GM12878 (cell line): Measurements from ENCODE around the gene IGLL1. TPM values are rescaled to one million over a fixed set of nuclear protein-coding genes. Genes with fewer than 3 reads are reported as not detected.

Experiments
- ATAC-seq: fragments of 200-7000 bp; cut with Tn5 transposase; 3 replicates; pipeline ENCODE4 v1.9.1; 2020; ENCODE audit warnings: mild to moderate bottlenecking, moderate library complexity
- BruUV-seq: library from RNA; stranded (reverse); fragments of 400-500 nt; replicated peaks from 2 replicates; lab custom pipeline; 2021; lab: Mats Ljungman, UMichigan
- CTCF ChIA-PET: fragments of 300-600 bp; sonication (Branson Sonifier 250); formaldehyde crosslinking; extraction: SDS; loops from one replicate; lab custom pipeline; 2021; ENCODE audit warnings: inconsistent platforms; lab: Yijun Ruan, JAX
- POLR2A ChIA-PET: fragments of 350-600 bp; formaldehyde crosslinking; extraction: SDS; loops from one replicate; lab custom pipeline; 2021; ENCODE audit warnings: inconsistent platforms; lab: Charles Lee
- RAD21 ChIA-PET: fragments of 300-600 bp; sonication (Branson Sonifier 250); formaldehyde crosslinking; loops from one replicate; lab custom pipeline; 2023; ENCODE audit warnings: antibody characterized with exemption; ENCODE audit not compliant: unreplicated experiment; lab: Charles Lee
- SMC1A ChIA-PET: fragments of 300-600 bp; sonication (Branson Sonifier 250); formaldehyde crosslinking; loops from one replicate; lab custom pipeline; 2023; ENCODE audit not compliant: unreplicated experiment, uncharacterized antibody; lab: Charles Lee
- DNase-seq: peaks from one replicate; pipeline ENCODE4 v3.0.0-alpha.2; 2011; ENCODE audit warnings: low read depth, low spot score
- FAIRE-seq: peaks from 3 replicates; lab custom pipeline; 2011; peaks lifted over from hg19 to GRCh38; lab: Jason Lieb, UNC
- H2AFZ ChIP-seq: 2 replicates; pipeline ENCODE4 v1.6.0; 2011; ENCODE audit warnings: low read depth, low read length, control low read depth; ENCODE audit not compliant: control insufficient read depth
- H3K27ac ChIP-seq: 2 replicates; pipeline ENCODE4 v1.5.1; 2011; ENCODE audit warnings: control low read depth; ENCODE audit not compliant: control insufficient read depth, insufficient read depth
- H3K27me3 ChIP-seq, 2 experiments: replicated peaks in 1 of 2; 2 replicates each; pipeline versions ENCODE4 v1.6.0 to v1.6.1; 2011; ENCODE audit warnings: low read length in 1 of 2; ENCODE audit not compliant: control insufficient read depth in 2 of 2, insufficient read depth in 2 of 2
- H3K36me3 ChIP-seq, 2 experiments: 2 replicates each; pipeline ENCODE4 v1.5.1; 2011; ENCODE audit warnings: low read length in 1 of 2; ENCODE audit not compliant: control insufficient read depth in 2 of 2, insufficient read depth in 2 of 2
- H3K4me1 ChIP-seq: 2 replicates; pipeline ENCODE4 v1.6.1; 2011; ENCODE audit warnings: mild to moderate bottlenecking, low read length, moderate library complexity, mixed read lengths; ENCODE audit not compliant: control insufficient read depth, insufficient read depth
- H3K4me2 ChIP-seq: 2 replicates; pipeline ENCODE4 v1.6.0; 2011; ENCODE audit warnings: control low read depth; ENCODE audit not compliant: control insufficient read depth, insufficient read depth
- H3K4me3 ChIP-seq: fragments of 200-600 bp; sonication (generic); 2 replicates; pipeline ENCODE4 v1.5.1; 2016
- H3K79me2 ChIP-seq: 2 replicates; pipeline ENCODE4 v1.6.0; 2011; ENCODE audit warnings: low read length; ENCODE audit not compliant: control insufficient read depth, insufficient read depth
- H3K9ac ChIP-seq: 2 replicates; pipeline ENCODE4 v1.8.0; 2011; ENCODE audit warnings: low read length, control low read depth, mixed read lengths; ENCODE audit not compliant: control insufficient read depth, insufficient read depth
- H3K9me3 ChIP-seq: replicated peaks from 3 replicates; pipeline ENCODE4 v1.5.1; 2011; ENCODE audit warnings: mild to moderate bottlenecking, low read length; ENCODE audit not compliant: control insufficient read depth, insufficient read depth
- H4K20me1 ChIP-seq: 2 replicates; pipeline ENCODE4 v1.6.0; 2011; ENCODE audit not compliant: control insufficient read depth, insufficient read depth
- BRCA1 ChIP-seq: IDR thresholded peaks from 2 replicates; pipeline ENCODE4 v1.6.1; 2011; ENCODE audit warnings: low read depth, low read length, improper control_type of control experiment
- CHD2 ChIP-seq: IDR thresholded peaks from 2 replicates; pipeline ENCODE4 v1.6.1; 2011; ENCODE audit warnings: low read depth, low read length, improper control_type of control experiment, borderline replicate concordance
- EZH2 ChIP-seq: IDR thresholded peaks from 2 replicates; pipeline ENCODE4 v1.6.1; 2012; ENCODE audit warnings: low read depth, mild to moderate bottlenecking, control low read depth, inconsistent platforms, low read length, borderline replicate concordance; ENCODE audit not compliant: control insufficient read depth
- FOXK2 ChIP-seq: fragments of 450-650 bp; IDR thresholded peaks from 2 replicates; pipeline ENCODE4 v1.6.1; 2017; ENCODE audit warnings: mild to moderate bottlenecking, moderate library complexity
- HCFC1 ChIP-seq: fragments of 150-350 bp; IDR thresholded peaks from 2 replicates; pipeline ENCODE4 v1.6.1; 2014; ENCODE audit warnings: low read length
- HSF1 ChIP-seq: fragments of 150-350 bp; IDR thresholded peaks from 2 replicates; pipeline ENCODE4 v1.6.1; 2014; ENCODE audit warnings: mild to moderate bottlenecking, low read depth, low read length
- MXI1 ChIP-seq: fragments of 150-350 bp; IDR thresholded peaks from 2 replicates; pipeline ENCODE4 v1.6.1; 2011; ENCODE audit warnings: low read depth, mild to moderate bottlenecking, inconsistent platforms, low read length, improper control_type of control experiment
- NBN ChIP-seq: fragments of 450-650 bp; IDR thresholded peaks from 2 replicates; pipeline ENCODE4 v1.6.1; 2016
- POLR2AphosphoS5 ChIP-seq: IDR thresholded peaks from 2 replicates; pipeline ENCODE4 v1.6.1; 2011; ENCODE audit warnings: mild to moderate bottlenecking, low read length, inconsistent platforms
- REST ChIP-seq: IDR thresholded peaks from 2 replicates; pipeline ENCODE4 v1.6.1; 2012; ENCODE audit warnings: mild to moderate bottlenecking, low read depth, low read length
- SIN3A ChIP-seq: IDR thresholded peaks from 2 replicates; pipeline ENCODE4 v1.6.1; 2012; ENCODE audit warnings: low read depth, low read length, improper control_type of control experiment
- STAT3 ChIP-seq: IDR thresholded peaks from 2 replicates; pipeline ENCODE4 v1.6.1; 2011; ENCODE audit warnings: low read depth, low read length, improper control_type of control experiment
- SUPT20H ChIP-seq: IDR thresholded peaks from 2 replicates; pipeline ENCODE4 v1.6.1; 2011; ENCODE audit warnings: low read depth, mild to moderate bottlenecking, low read length, moderate library complexity, borderline replicate concordance; ENCODE audit not compliant: control insufficient read depth
- TCF3 ChIP-seq: IDR thresholded peaks from 2 replicates; pipeline ENCODE4 v1.6.1; 2012; ENCODE audit warnings: low read depth, mild to moderate bottlenecking, low read length, borderline replicate concordance; ENCODE audit not compliant: insufficient read depth
- ZSCAN29 ChIP-seq: fragments of 450-650 bp; IDR thresholded peaks from 2 replicates; pipeline ENCODE4 v1.6.1; 2017; ENCODE audit warnings: mild to moderate bottlenecking, moderate library complexity
- WGBS: methylation state at CpG from one replicate; pipeline ENCODE4 v1.1.6; 2016; ENCODE audit warnings: low lambda C conversion rate; ENCODE audit not compliant: insufficient replicate concordance, insufficient coverage; ENCODE audit errors: missing lambda C conversion rate; 5-methylcytosine and 5-hydroxymethylcytosine counted together
- in situ Hi-C: fragments of 300-500 bp; cut with MboI; formaldehyde crosslinking; loops from 9 replicates; pipeline ENCODE4 v1.14.3; 2018; ENCODE audit warnings: mixed read lengths
- intact Hi-C: fragments of 100-400 bp; cut with micrococcal nuclease; formaldehyde crosslinking; loops from one replicate; pipeline ENCODE4 v1.14.2; 2022; ENCODE audit not compliant: unreplicated experiment
- polyA plus RNA-seq, 11 experiments: library from polyadenylated mRNA; depleted of rRNA in 4 of 11; unstranded in 6 of 11; stranded (reverse) in 5 of 11; fragments of >200 nt; fragmentation: Nextera tagmentation in 4 of 11; fragmentation: Illumina TruSeq in 1 of 11; extraction: Ambion mirVana in 4 of 11; extraction: Trizol in 1 of 11; gene quantifications; 1 replicate in 1 of 11; 2 replicates in 10 of 11; pipeline versions ENCODE4 v1.2.1 to v1.2.3, GENCODE V29; 2011 to 2016; ENCODE audit warnings: inconsistent platforms in 2 of 11, missing spikeins in 2 of 11, low read depth in 1 of 11
- total RNA-seq, 4 experiments: library from RNA; depleted of rRNA in 3 of 4; stranded (reverse); fragments of >200 nt in 3 of 4; fragmentation: Illumina TruSeq in 1 of 4; extraction: Trizol in 1 of 4; gene quantifications; 2 replicates each; pipeline versions ENCODE4 v1.2.1 to v1.2.3, GENCODE V29; 2013 to 2021

IGLL1 gene
- total and polyA plus RNA-seq, 10 of the 15 experiments (the other 5 are each of a cell fraction or from before 2014, with no cell fraction given) = not detected

- Histone ChIP-seq H3K27ac (no peak overlapping the region), H3K4me2 (no peak overlapping the region), H3K79me2 (no peaks in the 10 kb centered on the region), H2AFZ (no peak overlapping the region), H3K9ac (no peak overlapping the region), H3K4me3 (no peak overlapping the region), H3K4me1 (no peaks in the 10 kb centered on the region), H3K36me3 (no peaks in the 10 kb centered on the region), H3K9me3 (no peaks in the 10 kb centered on the region), H3K27me3 (peaks cover 0 to 2% of the 10 kb centered on the region in 2 experiments; a peak in 3 of 4 replicates), H4K20me1 (no peaks in the 10 kb centered on the region)
- POLR2A ChIA-PET = no interaction called here
- 27% methylated on average over 10 of the region's 10 CpGs for WGBS
- CTCF ChIA-PET = interaction anchor here (0.7 kb wide), 1 partner anchor 149 kb away, joined by 3 read pairs; no protein-coding TSS in a partner anchor
- RAD21 ChIA-PET = no interaction called here
- FAIRE-seq = no peak
- in situ Hi-C loops (no loop called here), intact Hi-C loops (loop anchor here (10.0 kb wide), 1 partner anchor 220 kb away; no protein-coding TSS in a partner anchor)
- ATAC-seq = no peak
- SMC1A ChIA-PET = no interaction called here
- no TSS peak for BruUV-seq
- no peak for TF ChIP-seq BRCA1
- TF ChIP-seq EZH2 = no peak
- no peak for TF ChIP-seq SIN3A
- TF ChIP-seq SUPT20H = no peak
- TF ChIP-seq STAT3 = no peak
- no peak for TF ChIP-seq CHD2
- no peak for TF ChIP-seq POLR2AphosphoS5
- no peak for TF ChIP-seq FOXK2
- TF ChIP-seq ZSCAN29 = no peak
- no peak for TF ChIP-seq NBN
- TF ChIP-seq HCFC1 = no peak
- TF ChIP-seq HSF1 = no peak
- no peak for TF ChIP-seq TCF3
- no peak for TF ChIP-seq REST
- no peak for TF ChIP-seq MXI1
- DNase-seq = no peak
Observed at GRCh38 chr22:23534201-23534850, 45.8 kb downstream of the IGLL1 start.
